Right forelimb (tissue), 1 donor: ENCODE data around the gene HDAC1.
A peak's percentile ranks its signal among the peaks of the same experiment; 100 is the strongest.
"Not testable (repeated sequence)": the region's sequence is repeated elsewhere in the genome, so short reads cannot be mapped to it uniquely, and the experiment has no call there.

Experiments used
- DNase-seq: peaks from one replicate; pipeline ENCODE4 v3.0.0-alpha.2; 2018

HDAC1 gene

GRCh38 chr1:32350785-32351398 is 59.0 kb downstream of the HDAC1 start:
- no peak for DNase-seq

- DNase-seq, result peak; percentile 95
Measured at GRCh38 chr1:32351399-32352238, 59.7 kb downstream of the HDAC1 start.

GRCh38 chr1:32352239-32352745 is 60.4 kb downstream of the HDAC1 start:
- DNase-seq, result no peak

- DNase-seq, result no peak
Measured at GRCh38 chr1:32352831-32353383, 61.0 kb downstream of the HDAC1 start.

GRCh38 chr1:32353431-32353830 is 61.5 kb downstream of the HDAC1 start:
- DNase-seq, result no peak

GRCh38 chr1:32353886-32354570 is 62.1 kb downstream of the HDAC1 start:
- DNase-seq, result no peak

GRCh38 chr1:32355778-32356177 is 63.9 kb downstream of the HDAC1 start:
- not testable (repeated sequence) for DNase-seq

- DNase-seq, result no peak
Measured at GRCh38 chr1:32356478-32356877, 64.6 kb downstream of the HDAC1 start.

- DNase-seq, result no peak
Measured at GRCh38 chr1:32357614-32358013, 65.7 kb downstream of the HDAC1 start.

GRCh38 chr1:32358435-32358834 is 66.6 kb downstream of the HDAC1 start:
- DNase-seq, result no peak

GRCh38 chr1:32361308-32361673 is 69.4 kb downstream of the HDAC1 start:
- DNase-seq, result no peak

- DNase-seq, result peak; percentile 79
Measured at GRCh38 chr1:32361674-32362473, 70.0 kb downstream of the HDAC1 start.

GRCh38 chr1:32362474-32363313 is 70.8 kb downstream of the HDAC1 start, which contains the start of the genes FAM229A and TSSK3:
FAM229A (minus strand) TSS chr1:32362485; CDS start chr1:32362091, 394 bp downstream.
TSSK3 (plus strand) TSS chr1:32362539; CDS start chr1:32362702, 163 bp downstream.
- DNase-seq, result no peak

- no peak for DNase-seq
Measured at GRCh38 chr1:32363713-32364112, 71.8 kb downstream of the HDAC1 start.

GRCh38 chr1:32364836-32365235 is 73.0 kb downstream of the HDAC1 start:
- peak; percentile 17 for DNase-seq

GRCh38 chr1:32365445-32365844 is 73.6 kb downstream of the HDAC1 start:
- DNase-seq, result no peak

- DNase-seq, result no peak
Measured at GRCh38 chr1:32367912-32368635, 76.2 kb downstream of the HDAC1 start.

GRCh38 chr1:32372149-32372756 is 80.4 kb downstream of the HDAC1 start:
- no peak for DNase-seq

GRCh38 chr1:32373996-32374592 is 82.2 kb downstream of the HDAC1 start:
- DNase-seq, result no peak

GRCh38 chr1:32376199-32376598 is 84.3 kb downstream of the HDAC1 start:
- DNase-seq, result no peak
